SK-N-SH treated with all-trans-retinoic acid at 6 μM for 48 hours (cell line): ENCODE data around the gene IGSF9.

Source experiments
- ATAC-seq: fragments of 200-7000 bp; cut with Tn5 transposase; 3 replicates; pipeline ENCODE4 v1.9.1; 2020; ENCODE audit warnings: mild to moderate bottlenecking, moderate library complexity
- ARNTL ChIP-seq: fragments of 450-650 bp; formaldehyde crosslinking; IDR thresholded peaks from 2 replicates; pipeline ENCODE4 v1.5.0; 2020; ENCODE audit warnings: low read depth, mild to moderate bottlenecking, moderate library complexity, borderline replicate concordance
- BACH2 ChIP-seq: fragments of 250-450 bp; sonication (Bioruptor Pico); IDR thresholded peaks from 2 replicates; pipeline ENCODE4 v1.9.0; 2021; ENCODE audit warnings: mild to moderate bottlenecking, borderline replicate concordance
- CREB5 ChIP-seq: fragments of 250-450 bp; sonication (Bioruptor Pico); IDR thresholded peaks from 2 replicates; pipeline ENCODE4 v1.5.1; 2020; ENCODE audit warnings: low read depth, mild to moderate bottlenecking, moderate library complexity
- CSDC2 ChIP-seq: fragments of 250-450 bp; sonication (Bioruptor Pico); IDR thresholded peaks from 2 replicates; pipeline ENCODE4 v1.5.0; 2020; ENCODE audit warnings: mild to moderate bottlenecking, moderate library complexity
- CSRNP3 ChIP-seq: fragments of 250-450 bp; sonication (Bioruptor Pico); IDR thresholded peaks from 2 replicates; pipeline ENCODE4 v1.5.1; 2021; ENCODE audit warnings: mild to moderate bottlenecking, moderate library complexity
- ESRRG ChIP-seq: fragments of 250-450 bp; sonication (Bioruptor Pico); IDR thresholded peaks from 2 replicates; pipeline ENCODE4 v1.6.1; 2021; ENCODE audit warnings: mild to moderate bottlenecking
- GLIS3 ChIP-seq: fragments of 250-450 bp; sonication (Bioruptor Pico); IDR thresholded peaks from 2 replicates; pipeline ENCODE4 v1.5.0; 2020; ENCODE audit warnings: mild to moderate bottlenecking, moderate library complexity
- ISL1 ChIP-seq: fragments of 250-450 bp; sonication (Bioruptor Pico); IDR thresholded peaks from 2 replicates; pipeline ENCODE4 v2.1.2; 2022; ENCODE audit warnings: mild to moderate bottlenecking, moderate library complexity
- PATZ1 ChIP-seq: fragments of 250-450 bp; sonication (Bioruptor Pico); IDR thresholded peaks from 2 replicates; pipeline ENCODE4 v1.8.0; 2020; ENCODE audit warnings: mild to moderate bottlenecking, moderate library complexity, borderline replicate concordance
- POU6F1 ChIP-seq: fragments of 250-450 bp; sonication (Bioruptor Pico); IDR thresholded peaks from 2 replicates; pipeline ENCODE4 v1.8.0; 2021; ENCODE audit warnings: low read depth, mild to moderate bottlenecking, moderate library complexity, borderline replicate concordance
- PPARA ChIP-seq: fragments of 250-450 bp; sonication (Bioruptor Pico); IDR thresholded peaks from 2 replicates; pipeline ENCODE4 v1.5.0; 2020; ENCODE audit warnings: mild to moderate bottlenecking, borderline replicate concordance
- RARB ChIP-seq: fragments of 250-450 bp; sonication (Bioruptor Pico); IDR thresholded peaks from 2 replicates; pipeline ENCODE4 v1.8.0; 2021; ENCODE audit warnings: mild to moderate bottlenecking, moderate library complexity
- SNAI2 ChIP-seq: fragments of 250-450 bp; sonication (Bioruptor Pico); IDR thresholded peaks from 2 replicates; pipeline ENCODE4 v1.5.0; 2020; ENCODE audit warnings: mild to moderate bottlenecking, moderate library complexity
- TCF4 ChIP-seq: fragments of 250-450 bp; sonication (Bioruptor Pico); IDR thresholded peaks from 2 replicates; pipeline ENCODE4 v1.8.0; 2021; ENCODE audit warnings: mild to moderate bottlenecking, moderate library complexity, borderline replicate concordance
- TOX ChIP-seq: fragments of 250-450 bp; sonication (Bioruptor Pico); IDR thresholded peaks from 2 replicates; pipeline ENCODE4 v1.8.0; 2021; ENCODE audit warnings: mild to moderate bottlenecking, moderate library complexity, borderline replicate concordance
- TSHZ2 ChIP-seq: fragments of 250-450 bp; sonication (Bioruptor Pico); IDR thresholded peaks from 2 replicates; pipeline ENCODE4 v1.5.0; 2020; ENCODE audit warnings: mild to moderate bottlenecking, moderate library complexity
- ZC3H10 ChIP-seq: fragments of 250-450 bp; sonication (Bioruptor Pico); IDR thresholded peaks from 2 replicates; pipeline ENCODE4 v1.5.1; 2021; ENCODE audit warnings: mild to moderate bottlenecking, moderate library complexity
- ZFP30 ChIP-seq: fragments of 450-650 bp; formaldehyde crosslinking; IDR thresholded peaks from 2 replicates; pipeline ENCODE4 v1.5.0; 2022; ENCODE audit warnings: mild to moderate bottlenecking, moderate library complexity
- ZNF565 ChIP-seq: fragments of 450-650 bp; formaldehyde crosslinking; conservative IDR thresholded peaks from 2 replicates; pipeline ENCODE4 v1.5.0; 2020; ENCODE audit warnings: low read depth, mild to moderate bottlenecking, moderate library complexity
- ZNF70 ChIP-seq: fragments of 450-650 bp; formaldehyde crosslinking; IDR thresholded peaks from 2 replicates; pipeline ENCODE4 v1.5.0; 2020; ENCODE audit warnings: mild to moderate bottlenecking, moderate library complexity
- ZNF8 ChIP-seq: fragments of 450-650 bp; formaldehyde crosslinking; IDR thresholded peaks from 2 replicates; pipeline ENCODE4 v1.5.0; 2020; ENCODE audit warnings: mild to moderate bottlenecking, moderate library complexity

Gene IGSF9

GRCh38 chr1:159889202-159889601, 56.2 kb downstream of the IGSF9 start:
- TF ChIP-seq BACH2 (CRISPR knock-in tag): no peak
- TF ChIP-seq RARB (CRISPR knock-in tag): no peak
- TF ChIP-seq ZC3H10 (CRISPR knock-in tag): no peak
- TF ChIP-seq POU6F1: no peak
- no peak for TF ChIP-seq TCF4 (CRISPR knock-in tag)
- no peak for TF ChIP-seq SNAI2 (CRISPR knock-in tag)
- no peak for TF ChIP-seq ZFP30 (CRISPR knock-in tag)
- TF ChIP-seq ZNF70 (CRISPR knock-in tag): no peak
- no peak for TF ChIP-seq CSDC2
- no peak for TF ChIP-seq ISL1 (CRISPR knock-in tag)
- TF ChIP-seq TOX (CRISPR knock-in tag): no peak
- no peak for TF ChIP-seq PPARA (CRISPR knock-in tag)
- no peak for TF ChIP-seq CREB5 (CRISPR knock-in tag)
- no peak for TF ChIP-seq ESRRG (CRISPR knock-in tag)
- no peak for ATAC-seq

GRCh38 chr1:159884296-159884695, 61.1 kb downstream of the IGSF9 start:
- ATAC-seq: no peak
- TF ChIP-seq ZFP30 (CRISPR knock-in tag): no peak
- TF ChIP-seq ESRRG (CRISPR knock-in tag): no peak
- TF ChIP-seq TCF4 (CRISPR knock-in tag): no peak
- no peak for TF ChIP-seq BACH2 (CRISPR knock-in tag)
- TF ChIP-seq CSRNP3 (CRISPR knock-in tag): no peak
- no peak for TF ChIP-seq ZNF8
- TF ChIP-seq ZNF70 (CRISPR knock-in tag): no peak
- TF ChIP-seq CSDC2: no peak
- no peak for TF ChIP-seq PATZ1 (CRISPR knock-in tag)
- TF ChIP-seq ARNTL (CRISPR knock-in tag): no peak
- TF ChIP-seq PPARA (CRISPR knock-in tag): no peak
- TF ChIP-seq CREB5 (CRISPR knock-in tag): no peak
- no peak for TF ChIP-seq ZNF565 (CRISPR knock-in tag)
- no peak for TF ChIP-seq GLIS3 (CRISPR knock-in tag)
- TF ChIP-seq TOX (CRISPR knock-in tag): no peak
- no peak for TF ChIP-seq RARB (CRISPR knock-in tag)
- TF ChIP-seq TSHZ2 (CRISPR knock-in tag): no peak
